Measurements from ENCODE around the gene TMPRSS13. TPM values are rescaled to one million over a fixed set of nuclear protein-coding genes. Genes with fewer than 3 reads are reported as not detected.

Gene TMPRSS13
- total and polyA plus RNA-seq, 7 donors, result not detected

- Histone ChIP-seq H3K9me3 (no peaks in the 10 kb centered on the region), H3K27me3 (ENCODE audit: insufficient read depth in 3 of 3, low read length in 2 of 3) (peaks cover 0 to 8% (median 3%) of the 10 kb centered on the region in 3 donors), H3K4me3 (no peak overlapping the region), H3K4me1 (no peaks in the 10 kb centered on the region), H3K27ac (no peak overlapping the region), H3K36me3 (ENCODE audit: insufficient read depth in 1 of 2, low read depth in 1 of 2) (no peaks in the 10 kb centered on the region)
- 93 to 97% (median 94%) methylated on average over 10 to 11 of the region's 11 CpGs for WGBS, 3 donors
- TF ChIP-seq, protein P1, sequence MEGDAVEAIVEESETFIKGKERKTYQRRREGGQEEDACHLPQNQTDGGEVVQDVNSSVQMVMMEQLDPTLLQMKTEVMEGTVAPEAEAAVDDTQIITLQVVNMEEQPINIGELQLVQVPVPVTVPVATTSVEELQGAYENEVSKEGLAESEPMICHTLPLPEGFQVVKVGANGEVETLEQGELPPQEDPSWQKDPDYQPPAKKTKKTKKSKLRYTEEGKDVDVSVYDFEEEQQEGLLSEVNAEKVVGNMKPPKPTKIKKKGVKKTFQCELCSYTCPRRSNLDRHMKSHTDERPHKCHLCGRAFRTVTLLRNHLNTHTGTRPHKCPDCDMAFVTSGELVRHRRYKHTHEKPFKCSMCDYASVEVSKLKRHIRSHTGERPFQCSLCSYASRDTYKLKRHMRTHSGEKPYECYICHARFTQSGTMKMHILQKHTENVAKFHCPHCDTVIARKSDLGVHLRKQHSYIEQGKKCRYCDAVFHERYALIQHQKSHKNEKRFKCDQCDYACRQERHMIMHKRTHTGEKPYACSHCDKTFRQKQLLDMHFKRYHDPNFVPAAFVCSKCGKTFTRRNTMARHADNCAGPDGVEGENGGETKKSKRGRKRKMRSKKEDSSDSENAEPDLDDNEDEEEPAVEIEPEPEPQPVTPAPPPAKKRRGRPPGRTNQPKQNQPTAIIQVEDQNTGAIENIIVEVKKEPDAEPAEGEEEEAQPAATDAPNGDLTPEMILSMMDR (IDR thresholded peaks at IDR 0.05), result no peak
- intact Hi-C loops (cut with DNase I), result no loop called here
- DNase-seq (no peak), ATAC-seq (no peak)
Observed at GRCh38 chr11:117916956-117917355, 12.2 kb downstream of the TMPRSS13 start.

GRCh38 chr11:117915672-117916235, 13.4 kb downstream of the TMPRSS13 start:
- no peak overlapping the region for H3K4me3 ChIP-seq
- DNase-seq, result no peak
- no peak for ATAC-seq
- 83 to 87% (median 83%) methylated on average over 9 of the region's 9 CpGs for WGBS, 3 donors
- no peaks in the 10 kb centered on the region for H3K4me1 ChIP-seq
- H3K9me3 ChIP-seq, result no peaks in the 10 kb centered on the region
- peaks cover 0 to 11% (median 3%) of the 10 kb centered on the region in 3 donors for H3K27me3 ChIP-seq (ENCODE audit: insufficient read depth in 3 of 3, low read length in 2 of 3)
- intact Hi-C loops (cut with DNase I), result no loop called here
- H3K27ac ChIP-seq, result no peak overlapping the region
- TF ChIP-seq, protein P1 (IDR thresholded peaks at IDR 0.05), result no peak
- no peaks in the 10 kb centered on the region for H3K36me3 ChIP-seq (ENCODE audit: insufficient read depth in 1 of 2, low read depth in 1 of 2)

DNA sequence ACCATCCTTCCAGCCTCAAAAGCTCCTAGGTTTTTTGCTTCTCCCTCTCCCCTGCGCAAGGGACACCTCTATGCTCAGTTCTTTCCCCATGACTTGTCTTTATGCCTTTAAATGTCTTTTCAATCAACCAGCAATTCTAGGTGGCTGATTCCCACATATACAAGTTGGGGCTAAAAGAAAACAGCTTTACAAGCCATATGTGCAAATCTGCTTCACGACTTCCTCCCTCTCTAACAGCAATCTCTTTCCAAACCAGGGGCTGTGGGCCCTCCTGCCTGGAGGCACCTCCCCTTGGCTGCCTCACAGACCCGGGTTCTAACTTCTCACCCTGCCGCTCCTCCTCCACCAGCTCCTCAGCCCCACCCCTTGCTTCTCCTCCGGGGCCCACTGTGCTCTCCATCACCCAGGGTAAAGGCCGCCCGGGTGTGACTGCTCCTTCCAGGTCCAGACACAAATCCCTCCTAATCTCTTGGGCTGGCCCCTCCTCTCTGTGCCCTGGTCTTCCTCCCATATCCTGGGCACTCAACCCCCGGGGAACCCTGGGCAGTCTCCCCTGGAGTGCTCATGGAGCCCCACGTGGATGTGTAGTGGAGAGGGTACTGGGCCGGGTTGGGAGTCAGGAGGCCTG, 14.1 kb downstream of the TMPRSS13 start:
- Histone ChIP-seq H3K4me1 (no peaks in the 10 kb centered on the region), H3K27me3 (ENCODE audit: insufficient read depth in 3 of 3, low read length in 2 of 3) (peaks cover 0 to 11% (median 3%) of the 10 kb centered on the region in 3 donors), H3K36me3 (ENCODE audit: insufficient read depth in 1 of 2, low read depth in 1 of 2) (no peaks in the 10 kb centered on the region), H3K27ac (no peak overlapping the region), H3K9me3 (no peaks in the 10 kb centered on the region), H3K4me3 (no peak overlapping the region)
- TF ChIP-seq, protein P1 (IDR thresholded peaks at IDR 0.05), result no peak
- DNase-seq (no peak), ATAC-seq (no peak)
- WGBS, 3 donors, result 57 to 69% (median 61%) methylated on average over 10 of the region's 10 CpGs
- intact Hi-C loops (cut with DNase I), result no loop called here

DNA sequence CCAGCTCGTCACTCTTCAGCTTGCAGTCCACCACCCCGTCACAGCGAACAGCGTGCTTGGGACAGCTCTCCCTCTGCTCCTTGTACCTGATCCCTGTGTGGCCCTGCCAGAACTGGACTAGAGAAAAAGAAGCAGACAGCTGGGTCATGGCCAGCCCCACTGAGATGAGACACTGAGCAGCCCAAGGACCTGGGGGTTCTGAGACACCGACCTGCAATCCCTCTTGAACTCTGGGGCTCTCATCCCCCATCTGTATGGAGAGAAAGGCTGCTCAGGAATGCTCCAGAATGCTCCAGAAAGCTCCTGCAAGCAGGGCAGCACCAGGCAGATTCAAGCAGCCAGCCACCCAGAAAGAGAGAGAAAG, 14.8 kb downstream of the TMPRSS13 start:
- intact Hi-C loops (cut with DNase I), result no loop called here
- DNase-seq, result no peak
- H3K4me1 ChIP-seq, result no peaks in the 10 kb centered on the region

More for the DNA sequence above, 14.8 kb downstream of the TMPRSS13 start:
- WGBS, 3 donors, result 91 to 93% (median 93%) methylated on average over 5 of the region's 5 CpGs
- H3K27me3 ChIP-seq (ENCODE audit: insufficient read depth in 3 of 3, low read length in 2 of 3), result peaks cover 0 to 13% (median 3%) of the 10 kb centered on the region in 3 donors
- no peaks in the 10 kb centered on the region for H3K9me3 ChIP-seq
- no peaks in the 10 kb centered on the region for H3K36me3 ChIP-seq (ENCODE audit: insufficient read depth in 1 of 2, low read depth in 1 of 2)
- H3K27ac ChIP-seq, result no peak overlapping the region
- TF ChIP-seq, protein P1 (IDR thresholded peaks at IDR 0.05), result no peak
- no peak overlapping the region for H3K4me3 ChIP-seq
- no peak for ATAC-seq

Measured in psoas muscle (tissue), 8 donors.